Epithelial cell of esophagus (primary cell): ENCODE data around the gene TMEM229B.
A peak's percentile ranks its signal among the peaks of the same experiment; 100 is the strongest.

Experiments
- DNase-seq: peaks from one replicate; pipeline ENCODE4 v3.0.0; 2010; ENCODE audit warnings: low read depth
- H3K4me3 ChIP-seq: 2 replicates; pipeline ENCODE4 v1.5.1; 2011; ENCODE audit warnings: mild to moderate bottlenecking, low read length, control low read depth
- CTCF ChIP-seq: IDR thresholded peaks from 2 replicates; pipeline ENCODE4 v1.5.1; 2011; ENCODE audit warnings: low read depth, mild to moderate bottlenecking, low read length, control low read depth, inconsistent platforms; ENCODE audit not compliant: insufficient read depth; ENCODE audit errors: missing control alignments

The TMEM229B gene

GRCh38 chr14:67482231-67483164 lies 6.0 kb downstream of the TMEM229B start:
- no peak for TF ChIP-seq CTCF
- DNase-seq: no peak
- no peak overlapping the region for H3K4me3 ChIP-seq

- TF ChIP-seq CTCF: no peak
- no peak for DNase-seq
- H3K4me3 ChIP-seq: no peak overlapping the region
These were observed 8.5 kb downstream of the TMEM229B start for GRCh38 chr14:67480011-67480410.

- no peak overlapping the region for H3K4me3 ChIP-seq
- DNase-seq: no peak
- TF ChIP-seq CTCF: no peak
These were observed 9.8 kb downstream of the TMEM229B start for GRCh38 chr14:67478800-67479084.

GRCh38 chr14:67477926-67478799 lies 10.4 kb downstream of the TMEM229B start:
- peak; percentile 67 for DNase-seq
- H3K4me3 ChIP-seq: peak overlapping the region; percentile 2
- no peak for TF ChIP-seq CTCF

- no peak for TF ChIP-seq CTCF
- DNase-seq: no peak
- no peak overlapping the region for H3K4me3 ChIP-seq
These were observed 14.2 kb downstream of the TMEM229B start for GRCh38 chr14:67474366-67474765.

GRCh38 chr14:67473290-67474082 lies 15.0 kb downstream of the TMEM229B start:
- DNase-seq: no peak
- H3K4me3 ChIP-seq: no peak overlapping the region
- TF ChIP-seq CTCF: no peak
